GM19468 (cell line): Measurements from ENCODE around the gene C1orf141.
"Not testable (repeated sequence)": the region's sequence is repeated elsewhere in the genome, so short reads cannot be mapped to it uniquely, and the experiment has no call there.

Source experiments
- ATAC-seq: cut with Tn5 transposase; IDR thresholded peaks from one replicate; pipeline ENCODE4 v1.9.1; 2021; ENCODE audit warnings: mild to moderate bottlenecking, moderate library complexity, moderate number of reproducible peaks; ENCODE audit not compliant: unreplicated experiment; ENCODE audit errors: extremely low read depth

Gene C1orf141

DNA sequence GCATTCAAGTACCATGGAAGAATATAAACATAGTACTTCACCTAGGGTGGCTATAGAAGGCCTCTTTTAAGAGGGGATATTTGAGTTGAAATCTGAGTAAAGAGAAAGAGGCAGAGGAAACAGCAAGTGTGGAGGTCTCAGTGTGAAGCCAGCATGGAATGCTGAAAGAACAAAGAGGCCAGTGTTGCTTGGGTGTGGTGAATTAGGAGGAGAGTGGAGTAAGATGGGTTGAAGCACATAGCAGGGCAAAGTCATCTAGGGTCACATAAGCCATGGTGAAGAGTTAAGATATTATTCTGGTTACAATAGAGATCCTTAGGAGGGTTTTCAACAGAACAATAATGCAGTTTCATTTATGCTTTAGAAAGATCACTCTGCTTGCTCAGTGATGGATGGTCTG is 37.5 kb downstream of the C1orf141 start:
- ATAC-seq, result no peak

- ATAC-seq, result no peak
Measured at GRCh38 chr1:67094191-67094590, 40.6 kb downstream of the C1orf141 start.

- no peak for ATAC-seq
Measured at GRCh38 chr1:67089685-67090208, 45.0 kb downstream of the C1orf141 start.

- no peak for ATAC-seq
Measured at GRCh38 chr1:67088440-67088839, 46.3 kb downstream of the C1orf141 start.

DNA sequence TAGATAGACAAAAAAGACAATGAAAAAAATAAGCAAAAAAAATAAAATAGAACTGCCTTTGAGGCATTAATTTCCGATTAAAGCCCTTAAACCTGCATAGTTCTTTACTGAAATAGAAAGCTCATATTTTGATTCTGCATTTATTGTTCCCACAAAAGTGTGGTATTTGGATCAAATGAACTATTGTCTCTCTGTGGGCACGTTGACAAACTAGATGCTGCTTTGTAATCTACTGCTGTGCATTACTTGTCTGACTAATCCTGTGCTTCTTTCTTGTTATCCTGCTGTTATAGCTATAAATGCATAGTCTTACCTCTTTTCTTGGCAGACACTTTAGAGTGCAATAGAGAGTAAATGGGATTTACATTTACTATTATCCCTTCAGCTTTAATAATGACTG is 49.4 kb downstream of the C1orf141 start:
- ATAC-seq, result no peak

GRCh38 chr1:67084765-67085318 is 49.9 kb downstream of the C1orf141 start:
- ATAC-seq, result no peak

DNA sequence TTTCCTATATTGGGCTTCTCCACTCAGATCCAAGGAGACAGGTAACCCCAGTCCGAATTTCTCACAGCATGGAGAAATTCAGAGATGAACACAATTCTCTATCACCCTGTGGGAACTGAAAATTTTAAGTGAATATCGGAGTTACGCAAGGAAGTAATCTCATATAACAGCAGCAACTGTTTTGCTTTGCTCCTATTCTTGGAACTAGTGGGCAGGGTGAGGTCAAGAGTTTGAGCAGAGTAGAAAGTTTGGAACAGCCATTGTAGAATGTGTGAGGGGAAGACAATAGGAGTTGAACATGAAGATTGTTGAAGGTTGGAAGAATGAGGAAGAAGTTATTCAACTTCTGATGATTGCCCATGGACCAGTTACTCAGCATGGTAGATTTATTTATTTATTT is 56.5 kb downstream of the C1orf141 start:
- no peak for ATAC-seq

DNA sequence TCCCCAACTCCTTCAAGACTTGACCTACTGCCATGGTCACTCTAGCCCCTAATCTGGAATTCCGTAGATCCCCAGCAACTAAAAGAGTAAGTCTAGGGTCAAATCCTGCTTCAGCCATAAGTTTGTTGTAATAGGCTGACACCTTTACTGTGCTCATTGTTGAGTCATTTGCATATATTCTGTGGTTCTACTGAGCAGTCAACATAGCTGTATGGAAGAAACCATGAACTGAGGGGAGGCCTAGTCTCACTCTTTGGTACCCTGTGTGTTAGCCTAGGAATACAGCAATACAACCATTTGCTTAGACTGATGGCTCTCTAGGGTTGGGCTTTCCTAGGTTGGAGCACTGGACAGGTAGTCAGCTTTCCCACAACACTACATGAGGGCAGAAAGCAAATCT is 57.2 kb downstream of the C1orf141 start:
- no peak for ATAC-seq

DNA sequence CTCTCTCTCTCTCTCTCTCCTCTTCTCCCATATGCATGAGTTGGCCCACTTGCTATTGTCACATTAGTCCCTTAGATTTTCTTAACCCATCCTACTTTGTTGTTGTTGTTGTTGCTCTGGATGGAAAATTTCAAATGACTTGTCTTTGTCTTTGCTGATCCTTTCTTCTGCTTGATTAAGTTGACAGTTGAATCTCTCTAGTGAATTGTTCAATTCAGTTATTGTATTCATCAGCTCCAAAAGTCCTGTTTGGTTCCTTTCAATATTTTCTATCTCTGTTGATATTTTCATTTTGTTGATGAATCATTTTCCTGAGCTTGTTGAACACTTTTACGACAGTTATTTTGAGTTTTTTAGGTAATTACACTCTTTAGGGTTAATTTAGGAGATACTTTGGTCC is 62.0 kb downstream of the C1orf141 start:
- ATAC-seq, result no peak

- not testable (repeated sequence) for ATAC-seq
Measured at GRCh38 chr1:67067655-67068054, 67.1 kb downstream of the C1orf141 start.

GRCh38 chr1:67062412-67062811 is 72.4 kb downstream of the C1orf141 start:
- no peak for ATAC-seq

- no peak for ATAC-seq
Measured at GRCh38 chr1:67061266-67061665, 73.5 kb downstream of the C1orf141 start.

GRCh38 chr1:67060811-67061218 is 74.0 kb downstream of the C1orf141 start:
- no peak for ATAC-seq

- no peak for ATAC-seq
Measured at GRCh38 chr1:67059346-67059745, 75.4 kb downstream of the C1orf141 start.

GRCh38 chr1:67058761-67059160 is 76.0 kb downstream of the C1orf141 start:
- no peak for ATAC-seq

- no peak for ATAC-seq
Measured at GRCh38 chr1:67058242-67058641, 76.5 kb downstream of the C1orf141 start.

GRCh38 chr1:67053785-67054772 is 80.7 kb downstream of the C1orf141 start, which contains the start of gene SLC35D1:
TSS of gene SLC35D1 (minus strand) at chr1:67054148. CDS start at chr1:67054013, 135 bp downstream.
- peak; percentile 69 for ATAC-seq

DNA sequence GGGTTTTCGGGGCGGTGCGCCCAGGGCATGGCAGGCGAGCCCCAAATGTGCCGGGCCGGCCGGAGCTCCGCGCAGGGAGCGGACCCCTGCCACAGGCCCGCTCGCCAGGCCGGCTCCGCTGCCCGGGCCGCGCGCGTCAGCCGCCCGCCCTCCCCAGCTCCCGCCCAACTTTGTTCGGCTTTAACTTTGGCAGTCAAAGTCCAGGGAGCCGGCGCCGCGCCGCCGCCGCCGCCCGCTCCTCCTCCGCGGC is 81.3 kb downstream of the C1orf141 start:
- peak; percentile 27 for ATAC-seq

DNA sequence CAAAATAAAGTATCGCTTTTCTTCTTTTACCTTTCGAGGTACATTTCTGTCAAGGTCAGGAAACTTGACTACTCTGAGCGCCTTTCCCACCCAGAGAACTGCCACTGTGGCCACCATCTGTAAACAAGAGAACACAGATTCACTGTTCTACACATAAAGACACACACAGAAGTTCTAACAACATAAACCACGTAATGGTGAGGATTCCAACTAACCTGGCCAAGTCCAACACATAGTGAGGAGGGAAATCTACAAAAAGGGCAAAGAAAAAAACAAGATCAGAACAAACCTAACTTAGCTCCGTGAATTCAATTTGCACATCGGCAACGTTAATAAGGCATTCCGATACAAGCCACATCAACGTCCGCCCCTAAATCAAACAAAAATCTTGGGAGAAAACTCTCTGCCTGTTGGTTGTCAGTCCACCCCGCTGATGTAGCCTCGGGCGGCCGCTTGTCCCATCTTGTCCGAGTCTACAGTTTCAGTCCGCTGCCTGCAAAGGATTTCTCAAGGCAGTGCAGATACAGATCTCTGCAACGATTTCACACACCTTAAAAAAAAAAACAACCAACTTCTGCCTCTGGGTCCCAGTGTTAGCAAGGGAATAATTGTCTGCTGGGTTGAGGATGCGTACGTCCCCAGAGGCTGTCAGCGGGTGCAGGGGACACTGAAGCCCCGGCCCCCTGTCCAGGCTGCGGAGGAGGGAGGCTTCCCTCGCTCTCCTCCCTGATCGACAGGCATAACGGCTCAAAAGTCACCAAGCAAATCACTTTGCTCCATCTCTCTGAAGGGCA is 81.8 kb downstream of the C1orf141 start:
- ATAC-seq, result peak; percentile 27

DNA sequence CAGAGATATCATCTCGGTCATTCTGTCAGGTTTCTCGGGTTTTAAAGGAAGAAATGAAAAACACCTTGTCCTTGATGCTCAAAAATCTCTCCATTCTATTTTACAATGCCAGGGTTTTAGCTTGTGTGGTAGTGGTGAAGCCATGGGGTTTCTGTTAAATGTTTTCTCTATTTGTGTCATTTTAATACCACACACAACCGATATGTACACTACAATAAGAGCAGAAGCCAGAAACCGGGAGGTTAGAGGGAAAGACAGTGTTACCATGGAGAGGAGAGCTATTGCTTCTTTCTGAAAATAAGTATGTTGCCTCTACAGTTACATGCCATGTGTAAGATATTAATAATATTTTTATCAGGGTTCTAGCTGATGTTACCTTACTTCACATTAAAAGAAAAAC is 83.6 kb downstream of the C1orf141 start:
- no peak for ATAC-seq
